HG02763 (cell line): ENCODE results near the gene DSPP.

Source experiments
- ATAC-seq: cut with Tn5 transposase; IDR thresholded peaks from one replicate; pipeline ENCODE4 v1.9.1; 2021; ENCODE audit warnings: mild to moderate bottlenecking, moderate library complexity; ENCODE audit not compliant: unreplicated experiment

The DSPP gene

DNA sequence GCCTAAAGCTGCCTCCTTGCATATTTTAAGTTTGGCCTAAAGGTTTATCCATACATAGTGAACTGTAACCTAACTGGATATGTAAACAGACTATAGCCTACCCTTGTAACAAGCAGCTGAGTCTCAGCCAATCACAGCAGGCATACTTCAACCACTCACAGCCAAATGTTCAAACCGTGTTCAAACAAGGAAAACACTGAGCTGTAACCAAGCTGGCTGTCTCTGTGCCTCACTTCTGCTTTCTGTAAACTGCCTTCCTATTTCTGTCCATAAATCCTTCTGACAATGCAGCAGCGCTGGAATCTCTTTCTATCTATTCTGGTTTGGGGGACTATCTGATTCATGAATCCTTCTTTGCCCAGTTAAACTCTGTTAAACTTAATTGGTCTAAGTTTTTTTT lies 16.4 kb downstream of the DSPP start:
- ATAC-seq, result no peak

GRCh38 chr4:87631668-87632067 lies 23.3 kb downstream of the DSPP start:
- ATAC-seq, result no peak

DNA sequence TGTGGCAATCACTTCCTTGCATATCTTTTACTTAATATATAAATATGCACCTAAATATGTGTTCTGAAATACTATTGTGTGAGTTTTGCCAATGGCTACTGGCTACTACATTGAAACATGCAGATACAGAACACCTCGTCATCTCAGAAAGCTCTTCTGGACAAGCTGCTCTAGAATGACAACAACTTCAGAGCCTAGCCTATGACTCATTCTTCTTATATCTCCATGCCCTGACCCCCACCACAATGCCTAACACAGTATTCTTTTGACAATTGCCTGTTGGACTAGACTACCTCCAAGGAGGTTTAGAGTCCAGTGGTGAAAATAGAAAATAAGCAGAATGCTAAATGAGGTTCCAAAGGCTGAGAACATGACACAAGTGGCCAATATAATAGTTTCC lies 24.1 kb downstream of the DSPP start:
- no peak for ATAC-seq

GRCh38 chr4:87633243-87633642 lies 24.9 kb downstream of the DSPP start:
- no peak for ATAC-seq

GRCh38 chr4:87644286-87644685 lies 36.0 kb downstream of the DSPP start:
- no peak for ATAC-seq

- ATAC-seq, result no peak
Observed at GRCh38 chr4:87649980-87650379, 41.7 kb downstream of the DSPP start, which contains the start of gene DMP1. DMP1 (plus strand) TSS chr4:87650280; CDS start chr4:87656493, 6,213 bp downstream.

- ATAC-seq, result no peak
Observed at GRCh38 chr4:87650938-87651337, 42.6 kb downstream of the DSPP start.

DNA sequence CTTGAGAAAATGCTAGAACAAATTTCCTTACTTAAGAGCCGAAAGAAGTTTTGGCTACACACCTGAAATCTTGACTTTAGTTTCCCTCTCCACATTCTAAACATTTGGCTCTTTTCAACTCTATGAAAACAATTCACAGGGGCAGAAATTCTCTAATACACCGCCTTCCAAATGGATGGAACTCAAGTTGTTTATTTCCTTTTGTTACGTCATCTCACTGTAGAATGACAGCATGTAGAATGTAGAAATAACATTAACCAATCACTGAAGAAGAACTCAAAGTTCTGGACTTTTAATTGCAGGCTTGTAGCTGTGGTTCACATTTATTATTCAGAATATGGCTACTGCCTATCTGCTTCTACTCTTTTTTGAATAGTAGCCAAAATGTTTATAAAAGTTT lies 43.6 kb downstream of the DSPP start:
- ATAC-seq, result no peak

GRCh38 chr4:87654487-87655044 lies 46.2 kb downstream of the DSPP start:
- ATAC-seq, result no peak

DNA sequence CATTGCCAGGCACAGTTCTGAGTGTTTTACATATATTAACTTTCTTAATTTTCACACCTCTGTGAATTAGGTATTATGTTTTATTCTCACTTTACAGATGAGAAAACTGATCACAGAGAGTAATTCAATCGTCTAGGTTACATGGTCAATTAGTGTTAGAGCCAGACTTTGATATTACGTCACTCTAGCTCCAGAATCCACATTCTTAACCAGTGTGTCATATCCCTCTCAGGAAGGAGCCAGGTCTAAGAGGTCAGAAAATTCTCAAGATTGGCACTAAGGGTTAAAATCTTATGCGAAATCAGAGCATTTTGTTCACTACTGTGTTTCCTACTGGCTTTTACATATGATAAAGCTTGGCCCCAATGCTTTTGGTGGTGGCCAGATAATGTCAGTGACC lies 49.2 kb downstream of the DSPP start:
- ATAC-seq, result no peak

DNA sequence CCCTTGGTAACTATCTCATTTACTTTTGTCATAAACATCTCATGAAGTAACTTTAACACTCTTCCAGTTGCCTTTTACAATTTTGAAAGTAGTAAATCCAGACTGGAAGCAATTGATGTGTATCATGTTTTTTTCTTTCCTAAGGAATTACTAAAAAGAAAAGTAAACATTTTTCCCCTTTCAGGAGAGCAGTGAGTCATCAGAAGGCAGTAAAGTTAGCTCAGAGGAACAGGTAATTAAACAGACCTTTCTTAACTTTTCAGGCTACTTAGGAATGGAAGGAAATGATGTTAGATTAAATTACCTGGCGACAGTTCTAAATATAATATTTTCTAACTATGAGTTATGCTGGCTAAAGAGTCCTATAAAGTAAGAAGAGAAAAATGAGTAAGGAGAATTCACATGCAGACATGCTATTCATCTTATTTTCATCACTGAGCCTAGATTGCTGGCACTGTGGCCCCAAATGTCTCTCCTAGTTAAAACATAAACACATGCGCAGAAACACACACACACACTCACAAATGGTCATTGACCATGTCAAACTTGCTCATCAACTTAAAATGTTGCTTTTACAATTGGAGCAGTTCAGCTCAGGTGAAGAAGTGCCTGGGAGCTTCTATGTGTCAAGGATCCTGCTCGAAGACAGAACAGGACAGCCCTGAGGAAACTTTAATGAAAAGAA lies 51.1 kb downstream of the DSPP start:
- no peak for ATAC-seq

DNA sequence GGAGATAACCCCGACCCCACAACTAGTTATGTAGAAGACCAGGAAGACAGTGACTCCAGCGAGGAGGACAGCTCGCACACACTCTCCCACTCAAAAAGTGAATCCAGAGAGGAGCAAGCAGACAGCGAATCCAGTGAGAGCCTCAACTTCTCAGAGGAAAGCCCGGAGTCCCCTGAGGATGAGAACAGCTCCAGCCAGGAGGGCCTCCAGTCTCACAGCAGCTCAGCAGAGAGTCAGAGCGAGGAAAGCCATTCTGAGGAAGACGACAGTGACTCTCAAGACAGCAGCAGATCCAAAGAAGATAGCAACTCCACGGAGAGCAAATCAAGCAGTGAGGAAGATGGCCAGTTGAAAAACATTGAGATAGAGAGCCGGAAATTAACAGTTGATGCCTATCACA lies 54.5 kb downstream of the DSPP start:
- no peak for ATAC-seq
